Measurements from ENCODE around the gene TMED1. TPM values are rescaled to one million over a fixed set of nuclear protein-coding genes. Genes with fewer than 3 reads are reported as not detected.

TMED1 gene
- total and polyA plus RNA-seq, 9 of the 15 experiments (the other 6 are each of a cell fraction or from before 2014, with no cell fraction given): 0.86 to 30.2 (median 23.5) TPM

DNA sequence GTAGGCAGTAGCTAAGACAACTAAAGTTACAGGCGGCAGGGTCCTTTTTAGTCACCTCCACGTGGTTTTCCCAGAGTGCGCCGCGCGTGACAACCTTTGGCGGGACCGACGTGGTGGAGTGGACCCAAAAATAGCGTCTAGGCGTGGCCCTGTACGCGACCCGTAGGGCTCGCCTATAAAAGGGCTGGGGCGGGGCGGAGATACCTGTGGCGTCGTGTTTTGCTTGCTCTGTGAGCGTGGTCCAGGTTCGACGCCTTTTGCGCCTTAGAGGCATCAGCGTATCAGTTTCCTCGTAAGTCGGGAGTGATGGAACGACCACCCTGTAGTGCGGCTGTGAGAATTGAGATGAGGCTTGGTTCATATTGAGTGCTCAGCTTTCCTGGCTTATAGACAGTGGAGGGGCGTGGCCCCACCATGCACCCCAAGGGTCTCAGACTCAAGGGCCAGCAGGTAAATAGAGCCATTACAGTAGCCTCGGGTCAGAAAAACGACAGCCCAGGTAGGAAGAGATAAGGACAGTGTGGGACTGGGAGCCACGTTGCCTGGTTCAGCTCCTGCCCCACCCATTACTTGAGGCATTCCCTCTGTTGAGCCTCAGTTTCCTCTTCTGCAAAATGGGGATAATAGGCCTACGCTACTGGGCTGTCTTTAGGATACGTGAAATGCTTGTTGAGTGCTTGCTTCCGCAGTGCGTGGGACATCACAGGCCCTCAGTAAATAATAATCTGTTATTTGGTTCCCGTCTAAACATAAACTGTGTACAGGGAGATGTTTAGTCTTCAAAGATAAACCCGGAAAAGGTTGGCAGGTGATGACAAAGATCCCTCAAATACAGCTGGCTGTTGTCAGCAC lies 693 bp upstream of the TMED1 start (continued):
- TF ChIP-seq, protein P1, sequence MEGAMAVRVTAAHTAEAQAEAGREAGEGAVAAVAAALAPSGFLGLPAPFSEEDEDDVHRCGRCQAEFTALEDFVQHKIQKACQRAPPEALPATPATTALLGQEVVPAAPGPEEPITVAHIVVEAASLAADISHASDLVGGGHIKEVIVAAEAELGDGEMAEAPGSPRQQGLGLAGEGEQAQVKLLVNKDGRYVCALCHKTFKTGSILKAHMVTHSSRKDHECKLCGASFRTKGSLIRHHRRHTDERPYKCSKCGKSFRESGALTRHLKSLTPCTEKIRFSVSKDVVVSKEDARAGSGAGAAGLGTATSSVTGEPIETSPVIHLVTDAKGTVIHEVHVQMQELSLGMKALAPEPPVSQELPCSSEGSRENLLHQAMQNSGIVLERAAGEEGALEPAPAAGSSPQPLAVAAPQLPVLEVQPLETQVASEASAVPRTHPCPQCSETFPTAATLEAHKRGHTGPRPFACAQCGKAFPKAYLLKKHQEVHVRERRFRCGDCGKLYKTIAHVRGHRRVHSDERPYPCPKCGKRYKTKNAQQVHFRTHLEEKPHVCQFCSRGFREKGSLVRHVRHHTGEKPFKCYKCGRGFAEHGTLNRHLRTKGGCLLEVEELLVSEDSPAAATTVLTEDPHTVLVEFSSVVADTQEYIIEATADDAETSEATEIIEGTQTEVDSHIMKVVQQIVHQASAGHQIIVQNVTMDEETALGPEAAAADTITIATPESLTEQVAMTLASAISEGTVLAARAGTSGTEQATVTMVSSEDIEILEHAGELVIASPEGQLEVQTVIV (CRISPR knock-in tag; IDR thresholded peaks at IDR 0.05; ENCODE audit: borderline replicate concordance): no peak
- TF ChIP-seq IFI16 (CRISPR knock-in tag; IDR thresholded peaks at IDR 0.05) (peak; percentile 27; the same call in 1 of the 2 replicates), POLR2G (IDR thresholded peaks at IDR 0.05; ENCODE audit: low read depth, low read length) (no peak), SMARCA5 (IDR thresholded peaks at IDR 0.05) (no peak; the same call in none of the 2 replicates), KLF1 (tag; IDR thresholded peaks at IDR 0.05) (peak; percentile 94), ZNF785 (CRISPR knock-in tag; IDR thresholded peaks at IDR 0.05) (no peak), ZSCAN29 (IDR thresholded peaks at IDR 0.05) (no peak), POLR3G (IDR thresholded peaks at IDR 0.05; ENCODE audit: extremely low read depth, insufficient read length, insufficient replicate concordance) (no peak), MTA3 (IDR thresholded peaks at IDR 0.05; ENCODE audit: borderline replicate concordance) (peak; percentile 99), MEF2D (tag; conservative IDR thresholded peaks at IDR 0.05; ENCODE audit: low read depth) (peak; percentile 99), NCOA6 (IDR thresholded peaks at IDR 0.05) (no peak), SIN3A (IDR thresholded peaks at IDR 0.05; ENCODE audit: borderline replicate concordance in 2 of 2, control insufficient read depth in 1 of 2, low read depth in 2 of 2, low read length in 2 of 2) (no peak), PHB2 (IDR thresholded peaks at IDR 0.05; ENCODE audit: low read depth) (0 out of 2 replicates have a peak, but pooled peaks have one; percentile 33)
- TF ChIP-seq, protein P2, sequence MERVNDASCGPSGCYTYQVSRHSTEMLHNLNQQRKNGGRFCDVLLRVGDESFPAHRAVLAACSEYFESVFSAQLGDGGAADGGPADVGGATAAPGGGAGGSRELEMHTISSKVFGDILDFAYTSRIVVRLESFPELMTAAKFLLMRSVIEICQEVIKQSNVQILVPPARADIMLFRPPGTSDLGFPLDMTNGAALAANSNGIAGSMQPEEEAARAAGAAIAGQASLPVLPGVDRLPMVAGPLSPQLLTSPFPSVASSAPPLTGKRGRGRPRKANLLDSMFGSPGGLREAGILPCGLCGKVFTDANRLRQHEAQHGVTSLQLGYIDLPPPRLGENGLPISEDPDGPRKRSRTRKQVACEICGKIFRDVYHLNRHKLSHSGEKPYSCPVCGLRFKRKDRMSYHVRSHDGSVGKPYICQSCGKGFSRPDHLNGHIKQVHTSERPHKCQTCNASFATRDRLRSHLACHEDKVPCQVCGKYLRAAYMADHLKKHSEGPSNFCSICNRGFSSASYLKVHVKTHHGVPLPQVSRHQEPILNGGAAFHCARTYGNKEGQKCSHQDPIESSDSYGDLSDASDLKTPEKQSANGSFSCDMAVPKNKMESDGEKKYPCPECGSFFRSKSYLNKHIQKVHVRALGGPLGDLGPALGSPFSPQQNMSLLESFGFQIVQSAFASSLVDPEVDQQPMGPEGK (CRISPR knock-in tag; IDR thresholded peaks at IDR 0.05; ENCODE audit: borderline replicate concordance): peak; percentile 71; the same call in 1 of the 2 replicates
- TF ChIP-seq, protein P3, sequence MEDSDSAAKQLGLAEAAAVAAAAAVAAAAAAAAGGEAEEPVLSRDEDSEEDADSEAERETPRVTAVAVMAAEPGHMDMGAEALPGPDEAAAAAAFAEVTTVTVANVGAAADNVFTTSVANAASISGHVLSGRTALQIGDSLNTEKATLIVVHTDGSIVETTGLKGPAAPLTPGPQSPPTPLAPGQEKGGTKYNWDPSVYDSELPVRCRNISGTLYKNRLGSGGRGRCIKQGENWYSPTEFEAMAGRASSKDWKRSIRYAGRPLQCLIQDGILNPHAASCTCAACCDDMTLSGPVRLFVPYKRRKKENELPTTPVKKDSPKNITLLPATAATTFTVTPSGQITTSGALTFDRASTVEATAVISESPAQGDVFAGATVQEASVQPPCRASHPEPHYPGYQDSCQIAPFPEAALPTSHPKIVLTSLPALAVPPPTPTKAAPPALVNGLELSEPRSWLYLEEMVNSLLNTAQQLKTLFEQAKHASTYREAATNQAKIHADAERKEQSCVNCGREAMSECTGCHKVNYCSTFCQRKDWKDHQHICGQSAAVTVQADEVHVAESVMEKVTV (CRISPR knock-in tag; IDR thresholded peaks at IDR 0.05): no peak; the same call in 1 of the 2 replicates

Measured in K562 (cell line).